Activated naive CD8-positive, alpha-beta T cell treated with anti-CD3 and anti-CD28 coated beads for 36 hours (primary cell): ENCODE measurements around the gene LBHD2. TPM values are rescaled to one million over a fixed set of nuclear protein-coding genes. Genes with fewer than 3 reads are reported as not detected.
"Not testable (repeated sequence)": the region's sequence is repeated elsewhere in the genome, so short reads cannot be mapped to it uniquely, and the experiment has no call there.

Source experiments
- DNase-seq: peaks from one replicate; pipeline ENCODE4 v3.0.0; 2021
- H3K27ac Mint-ChIP-seq: one replicate; pipeline ENCODE4 v1.8.0; 2022; ENCODE audit warnings: mild to moderate bottlenecking, moderate library complexity, mixed read lengths
- H3K27me3 Mint-ChIP-seq: one replicate; pipeline ENCODE4 v1.8.0; 2022; ENCODE audit warnings: mild to moderate bottlenecking, mixed read lengths
- H3K36me3 Mint-ChIP-seq: one replicate; pipeline ENCODE4 v1.8.0; 2021; ENCODE audit warnings: mild to moderate bottlenecking, mixed read lengths
- H3K4me1 Mint-ChIP-seq: one replicate; pipeline ENCODE4 v1.8.0; 2021; ENCODE audit warnings: mixed read lengths
- H3K4me3 Mint-ChIP-seq: one replicate; pipeline ENCODE4 v1.8.0; 2022; ENCODE audit warnings: mild to moderate bottlenecking, moderate library complexity, mixed read lengths
- H3K9me3 Mint-ChIP-seq: one replicate; pipeline ENCODE4 v1.8.0; 2022; ENCODE audit warnings: mixed read lengths
- total RNA-seq, 2 experiments: library from RNA; stranded (reverse); gene quantifications; one replicate each; pipeline ENCODE4 v1.2.3, GENCODE V29; 2021

Gene LBHD2
- total RNA-seq, 2 experiments from 2014 or later = not detected

DNA sequence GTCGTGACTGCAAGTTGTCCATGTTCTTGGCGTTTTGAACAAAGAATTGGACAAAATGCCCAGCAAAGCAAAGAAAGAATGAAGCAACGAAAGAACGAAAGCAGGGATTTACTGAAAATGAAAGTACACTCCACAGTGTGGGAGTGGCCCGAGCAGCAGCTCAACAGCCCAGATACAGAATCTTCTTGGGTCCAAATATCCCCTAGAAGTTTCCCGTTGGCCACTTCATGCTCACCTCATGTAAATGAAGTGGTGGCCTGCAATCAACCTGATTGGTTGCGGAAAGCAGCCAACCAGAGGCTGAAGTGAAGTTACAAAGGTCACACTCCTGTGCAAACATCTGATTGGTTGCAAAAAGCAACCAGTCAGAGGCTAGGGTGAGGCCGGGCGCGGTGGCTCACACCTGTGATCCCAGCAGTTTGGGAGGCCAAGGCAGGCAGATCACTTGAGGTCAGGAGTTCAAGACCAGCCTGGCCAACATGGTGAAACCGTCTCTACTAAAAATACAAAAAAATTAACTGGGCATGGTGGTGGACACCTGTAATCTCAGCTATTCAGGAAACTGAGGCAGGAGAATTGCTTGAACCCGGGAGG, 31.2 kb downstream of the LBHD2 start:
- H3K27ac Mint-ChIP-seq, H3K9me3 Mint-ChIP-seq, H3K4me1 Mint-ChIP-seq, DNase-seq, H3K36me3 Mint-ChIP-seq, H3K4me3 Mint-ChIP-seq: not testable (repeated sequence)
- H3K27me3 Mint-ChIP-seq = peaks cover 10% of the 10 kb centered on the region

GRCh38 chr14:103115845-103116572, 32.0 kb downstream of the LBHD2 start:
- Mint-ChIP-seq H3K4me1 (peaks cover 3% of the 10 kb centered on the region), H3K27me3 (peaks cover 10% of the 10 kb centered on the region), H3K36me3 (no peaks in the 10 kb centered on the region), H3K4me3 (no peak overlapping the region), H3K27ac (no peak overlapping the region), H3K9me3 (no peaks in the 10 kb centered on the region)
- no peak for DNase-seq

DNA sequence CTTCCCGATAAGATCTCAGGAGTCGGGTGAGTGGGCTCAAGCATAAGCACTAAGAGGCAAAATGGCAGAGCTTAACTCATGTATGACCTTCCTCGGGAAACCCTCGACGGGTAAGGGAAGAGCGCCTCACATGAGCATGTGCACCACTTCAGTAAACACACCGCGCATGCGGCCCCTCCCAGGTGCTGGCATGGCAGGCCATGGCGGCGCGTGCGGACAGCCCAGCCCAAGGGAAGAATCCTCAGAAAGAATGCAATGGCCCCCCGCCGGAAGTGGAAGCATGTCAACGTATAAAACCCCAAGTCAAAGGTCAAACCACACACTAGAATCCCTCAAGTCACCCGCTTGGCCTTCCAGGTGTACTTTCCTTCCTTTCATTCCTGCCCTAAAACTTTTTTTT, 32.6 kb downstream of the LBHD2 start:
- peaks cover 3% of the 10 kb centered on the region for H3K4me1 Mint-ChIP-seq
- peaks cover 16% of the 10 kb centered on the region for H3K27me3 Mint-ChIP-seq
- H3K27ac Mint-ChIP-seq = no peak overlapping the region
- no peak overlapping the region for H3K4me3 Mint-ChIP-seq
- H3K9me3 Mint-ChIP-seq = no peaks in the 10 kb centered on the region
- no peaks in the 10 kb centered on the region for H3K36me3 Mint-ChIP-seq
- no peak for DNase-seq

DNA sequence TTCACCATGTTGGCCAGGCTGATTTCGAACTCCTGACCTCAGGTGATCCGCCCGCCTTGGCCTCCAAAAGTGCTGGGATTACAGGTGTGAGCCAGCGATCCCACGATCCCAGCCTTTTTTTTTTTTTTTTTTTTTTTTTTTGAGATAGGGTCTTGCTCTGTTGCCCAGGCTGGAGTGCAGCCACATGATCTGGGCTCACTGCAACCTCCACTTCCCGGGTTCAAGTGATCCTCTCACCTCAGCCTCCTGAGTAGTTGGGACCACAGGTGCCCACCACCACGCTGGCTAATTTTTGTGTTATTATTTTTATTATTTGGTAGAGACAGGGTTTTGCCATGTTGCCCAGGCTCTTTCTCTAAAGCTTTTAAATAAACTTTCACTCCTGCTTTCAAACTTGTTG, 33.5 kb downstream of the LBHD2 start:
- not testable (repeated sequence) for H3K4me1 Mint-ChIP-seq, H3K36me3 Mint-ChIP-seq, H3K4me3 Mint-ChIP-seq, H3K27ac Mint-ChIP-seq, H3K9me3 Mint-ChIP-seq, DNase-seq
- H3K27me3 Mint-ChIP-seq = peaks cover 23% of the 10 kb centered on the region

- H3K4me3 Mint-ChIP-seq = no peak overlapping the region
- H3K36me3 Mint-ChIP-seq = no peaks in the 10 kb centered on the region
- DNase-seq = no peak
- no peak overlapping the region for H3K27ac Mint-ChIP-seq
- H3K4me1 Mint-ChIP-seq = peaks cover 3% of the 10 kb centered on the region
- H3K27me3 Mint-ChIP-seq = peaks cover 23% of the 10 kb centered on the region
- no peaks in the 10 kb centered on the region for H3K9me3 Mint-ChIP-seq
These were observed 34.1 kb downstream of the LBHD2 start for GRCh38 chr14:103118018-103118662.

GRCh38 chr14:103118663-103119404, 34.8 kb downstream of the LBHD2 start:
- no peak for DNase-seq
- H3K27me3 Mint-ChIP-seq = peaks cover 26% of the 10 kb centered on the region
- H3K4me1 Mint-ChIP-seq = peaks cover 3% of the 10 kb centered on the region
- H3K9me3 Mint-ChIP-seq = no peaks in the 10 kb centered on the region
- H3K36me3 Mint-ChIP-seq = no peaks in the 10 kb centered on the region
- no peak overlapping the region for H3K27ac Mint-ChIP-seq
- no peak overlapping the region for H3K4me3 Mint-ChIP-seq

GRCh38 chr14:103119527-103119926, 35.5 kb downstream of the LBHD2 start:
- not testable (repeated sequence) for DNase-seq, H3K4me3 Mint-ChIP-seq, H3K27ac Mint-ChIP-seq, H3K36me3 Mint-ChIP-seq, H3K9me3 Mint-ChIP-seq, H3K4me1 Mint-ChIP-seq
- H3K27me3 Mint-ChIP-seq = peaks cover 33% of the 10 kb centered on the region

DNA sequence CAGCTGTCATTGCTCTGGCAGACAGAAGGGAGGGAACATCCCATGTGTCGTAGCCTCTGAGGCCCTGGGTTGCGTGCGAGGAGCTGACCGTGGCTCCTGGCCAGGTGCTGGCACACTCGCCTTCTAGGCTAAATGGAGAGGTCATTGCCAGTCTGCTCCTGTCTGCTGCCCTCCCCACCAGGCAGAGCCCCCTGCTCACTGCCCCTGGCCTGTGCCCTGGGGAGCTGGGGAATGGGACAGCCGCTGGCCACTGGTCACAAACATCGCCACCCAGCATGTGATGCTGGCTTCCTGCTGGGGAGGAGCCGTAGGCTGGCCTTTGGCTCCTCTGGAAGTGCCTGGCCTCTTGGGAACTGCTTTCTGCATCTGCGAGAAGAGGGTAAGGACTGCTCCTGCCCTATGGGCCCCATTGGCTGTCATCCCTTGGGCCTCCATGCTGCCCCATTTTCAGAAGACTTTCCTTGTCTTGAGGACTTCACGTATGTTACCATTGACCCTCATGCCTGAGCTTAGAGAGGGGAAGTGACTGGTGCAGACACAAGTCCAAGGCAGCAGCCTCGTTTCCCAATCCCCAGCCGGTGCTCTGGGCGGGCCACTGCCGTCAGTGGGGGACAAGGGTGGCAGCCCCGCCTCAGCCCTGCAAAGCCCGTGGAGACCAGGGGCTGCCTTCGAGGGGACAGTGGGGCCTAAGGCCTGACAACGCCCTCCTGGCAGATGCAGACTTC, 37.3 kb downstream of the LBHD2 start:
- Mint-ChIP-seq H3K36me3 (no peaks in the 10 kb centered on the region), H3K27me3 (peaks cover 38% of the 10 kb centered on the region), H3K9me3 (no peaks in the 10 kb centered on the region), H3K27ac (no peak overlapping the region), H3K4me3 (no peak overlapping the region), H3K4me1 (no peaks in the 10 kb centered on the region)
- no peak for DNase-seq

GRCh38 chr14:103121846-103122584, 38.0 kb downstream of the LBHD2 start:
- H3K4me3 Mint-ChIP-seq = no peak overlapping the region

DNA sequence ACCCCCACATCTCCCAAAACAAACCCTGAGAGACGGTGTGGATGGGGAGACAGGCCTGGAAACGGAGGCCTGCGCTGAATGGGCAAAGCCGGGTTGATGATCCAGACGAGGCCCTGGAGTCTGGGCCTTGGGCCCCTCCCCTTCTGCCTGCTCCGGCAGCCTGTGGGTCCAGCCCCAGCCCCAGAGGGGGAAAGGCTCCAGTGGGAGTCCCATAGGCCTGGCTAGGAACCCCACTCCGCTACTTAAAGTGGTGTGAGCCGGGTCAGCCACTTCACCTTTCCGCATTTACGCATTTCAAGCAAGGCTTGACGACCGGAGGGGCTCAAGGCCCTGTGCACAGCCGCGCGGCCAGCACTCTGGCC, 38.6 kb downstream of the LBHD2 start:
- Mint-ChIP-seq H3K9me3 (no peaks in the 10 kb centered on the region), H3K27ac (no peak overlapping the region), H3K36me3 (no peaks in the 10 kb centered on the region), H3K4me1 (no peaks in the 10 kb centered on the region), H3K27me3 (peaks cover 38% of the 10 kb centered on the region), H3K4me3 (no peak overlapping the region)
- no peak for DNase-seq

More at GRCh38 chr14:103121846-103122584, 38.0 kb downstream of the LBHD2 start:
- DNase-seq = no peak
- Mint-ChIP-seq H3K9me3 (no peaks in the 10 kb centered on the region), H3K4me1 (no peaks in the 10 kb centered on the region), H3K27me3 (peaks cover 38% of the 10 kb centered on the region), H3K27ac (no peak overlapping the region), H3K36me3 (no peaks in the 10 kb centered on the region)

DNA sequence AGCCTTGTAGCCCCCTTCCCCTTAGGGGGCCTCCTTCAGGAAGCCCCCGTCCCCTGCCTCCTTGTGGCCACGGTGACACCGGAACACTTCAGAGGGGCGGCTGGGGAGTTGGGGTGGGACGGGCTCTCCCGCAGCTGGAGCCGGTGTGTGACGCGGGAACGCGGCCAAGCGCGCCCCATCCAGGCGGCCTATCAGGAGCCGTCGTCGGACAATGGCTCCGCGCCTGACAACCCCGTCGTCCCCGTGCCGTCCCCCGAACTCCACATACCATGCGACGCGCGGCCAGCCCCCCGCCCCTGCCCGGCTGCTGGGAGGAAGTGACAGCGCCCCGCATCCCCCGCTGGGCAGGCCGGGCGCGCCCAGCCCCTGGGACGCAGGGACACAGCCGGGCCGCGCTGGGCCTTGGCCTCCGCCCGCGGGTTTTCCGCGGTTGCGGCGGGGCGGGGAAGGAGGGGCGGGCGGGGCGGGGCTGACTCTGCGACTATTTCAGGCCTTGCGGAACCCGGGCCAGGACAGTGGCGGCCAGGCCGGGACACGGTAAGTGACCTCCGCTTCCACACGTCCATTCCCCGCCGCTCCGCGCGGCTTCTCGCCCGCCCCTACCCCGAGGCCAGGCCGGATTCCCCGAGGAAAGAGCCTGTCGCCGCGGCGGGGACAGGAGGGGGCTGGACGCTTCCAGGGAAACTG, 39.1 kb downstream of the LBHD2 start, which contains the start of gene TNFAIP2:
Gene TNFAIP2 (plus strand): TSS at position 515 of the 687 bp plus-strand sequence. CDS start 2,997 bp downstream, outside the sequence.
- no peaks in the 10 kb centered on the region for H3K4me1 Mint-ChIP-seq
- DNase-seq = no peak
- H3K4me3 Mint-ChIP-seq = no peak within 1 kb of the TSS
- no peaks in the 10 kb centered on the region for H3K9me3 Mint-ChIP-seq
- H3K27me3 Mint-ChIP-seq = peaks cover 38% of the 10 kb centered on the region
- no peaks in the 10 kb centered on the region for H3K36me3 Mint-ChIP-seq
- no peak within 1 kb of the TSS for H3K27ac Mint-ChIP-seq

DNA sequence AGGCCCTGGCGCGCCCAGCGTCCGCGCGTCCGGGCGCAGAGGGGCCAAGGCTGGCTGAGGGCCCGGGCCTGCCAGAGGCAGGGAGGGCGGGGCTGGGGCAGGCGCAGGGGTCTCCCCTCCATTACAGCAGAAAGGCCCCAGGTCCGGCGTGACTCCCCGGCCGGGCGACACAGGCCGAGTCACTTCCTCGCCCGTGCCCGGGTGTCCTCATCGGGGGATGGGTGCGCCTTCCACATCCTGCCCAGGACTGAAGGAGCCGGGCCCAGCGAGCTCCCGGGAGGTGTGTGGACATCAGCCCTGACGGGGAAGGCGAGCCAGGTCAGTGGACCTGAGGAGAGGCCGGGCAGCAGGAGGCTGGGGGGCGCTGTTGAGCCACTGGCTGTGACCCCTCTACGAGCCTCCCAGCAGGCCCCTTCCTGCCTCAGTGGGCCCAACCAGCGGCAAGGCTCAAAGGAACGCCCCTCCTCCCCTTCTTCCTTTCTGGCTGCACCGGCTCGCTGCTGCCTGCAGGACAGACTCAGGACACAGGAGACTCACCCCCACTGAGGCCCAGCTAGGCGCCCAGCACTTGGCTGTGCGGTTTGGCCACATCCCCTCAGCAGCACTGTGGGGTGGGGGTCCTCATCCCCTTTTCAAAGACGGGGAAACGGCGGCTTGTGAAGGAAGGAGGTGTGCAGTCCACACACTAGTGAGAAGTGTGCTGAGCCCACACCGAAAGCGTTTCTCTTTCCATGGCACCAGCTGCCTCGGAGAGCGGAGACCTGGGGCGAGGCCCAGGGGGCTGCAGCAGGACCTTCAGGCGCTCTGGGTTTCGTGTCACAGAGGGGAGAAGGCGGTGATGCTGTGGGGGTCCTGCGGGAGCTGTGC, 39.9 kb downstream of the LBHD2 start:
- Mint-ChIP-seq H3K27me3 (peaks cover 38% of the 10 kb centered on the region), H3K27ac (no peak overlapping the region), H3K4me3 (no peak overlapping the region), H3K36me3 (no peaks in the 10 kb centered on the region), H3K4me1 (no peaks in the 10 kb centered on the region), H3K9me3 (no peaks in the 10 kb centered on the region)
- DNase-seq = no peak

DNA sequence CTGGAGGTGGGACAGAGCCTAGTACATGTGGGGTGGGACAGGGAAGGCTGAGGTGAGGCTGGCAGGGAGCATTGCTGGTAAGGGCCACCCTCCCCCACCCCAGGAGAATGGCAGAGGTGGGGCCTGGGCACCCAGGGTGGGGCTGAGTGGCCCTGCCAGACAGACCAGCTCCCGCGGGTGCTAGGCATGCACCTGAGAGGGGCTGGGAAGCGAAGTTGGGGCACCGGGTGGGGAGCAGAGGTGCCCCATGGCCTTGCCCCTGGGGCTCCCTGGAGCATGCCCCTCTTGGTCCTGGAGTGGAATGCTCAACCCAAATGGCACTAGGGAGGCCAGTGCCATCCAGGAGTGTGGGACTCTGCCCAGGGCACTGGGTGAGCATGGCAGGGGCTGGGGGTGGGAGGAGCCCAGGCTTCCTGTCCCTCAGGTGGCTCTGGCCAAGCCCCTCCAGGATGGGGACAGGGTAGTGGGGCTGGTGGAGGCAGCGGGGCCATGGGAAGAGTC, 40.5 kb downstream of the LBHD2 start:
- no peak overlapping the region for H3K4me3 Mint-ChIP-seq

More for the DNA sequence above, 40.5 kb downstream of the LBHD2 start:
- peaks cover 38% of the 10 kb centered on the region for H3K27me3 Mint-ChIP-seq
- no peaks in the 10 kb centered on the region for H3K4me1 Mint-ChIP-seq
- no peaks in the 10 kb centered on the region for H3K9me3 Mint-ChIP-seq
- no peaks in the 10 kb centered on the region for H3K36me3 Mint-ChIP-seq
- DNase-seq = no peak
- no peak overlapping the region for H3K27ac Mint-ChIP-seq
